Lower lobe of right lung (tissue), 2 donors: ENCODE measurements around the gene HES7. TPM values are rescaled to one million over a fixed set of nuclear protein-coding genes. Genes with fewer than 3 reads are reported as not detected.

Source experiments
- ATAC-seq, 2 donors: fragments of 200-7000 bp; cut with Tn5 transposase; one replicate each; pipeline ENCODE4 v1.9.1; 2020 to 2022; ENCODE audit warnings: mild to moderate bottlenecking in 2 of 2, moderate library complexity in 2 of 2
- DNase-seq: peaks from one replicate; pipeline ENCODE4 v3.0.0-alpha.2; 2020
- H3K27ac ChIP-seq: fragments of 200-600 bp; one replicate; pipeline ENCODE4 v1.8.0; 2022
- H3K27me3 ChIP-seq: fragments of 200-600 bp; one replicate; pipeline ENCODE4 v1.8.0; 2022; ENCODE audit warnings: low read depth
- H3K36me3 ChIP-seq: fragments of 200-600 bp; one replicate; pipeline ENCODE4 v1.8.0; 2022; ENCODE audit warnings: mild to moderate bottlenecking
- H3K4me1 ChIP-seq: fragments of 200-600 bp; one replicate; pipeline ENCODE4 v1.8.0; 2022
- H3K4me3 ChIP-seq: fragments of 200-600 bp; one replicate; pipeline ENCODE4 v1.8.0; 2022; ENCODE audit warnings: mild to moderate bottlenecking
- H3K9me3 ChIP-seq: fragments of 200-600 bp; one replicate; pipeline ENCODE4 v1.8.0; 2022
- CTCF ChIP-seq: fragments of 200-600 bp; IDR thresholded peaks from one replicate; pipeline ENCODE4 v1.8.0; 2022; ENCODE audit warnings: antibody characterized with exemption, mild to moderate bottlenecking
- intact Hi-C: fragments of 100-400 bp; cut with DNase I; formaldehyde crosslinking; loops from one replicate; pipeline ENCODE4 v1.11.0; 2022
- total RNA-seq: library from RNA; stranded (reverse); fragmentation: NEBNext Ultra II Directional; extraction: Animal tissue kit (Norgen Biotek cat#: 25700); gene quantifications from one replicate; pipeline ENCODE4 v1.2.1, GENCODE V29; 2021
- donor health status: DM: no; HTN: yes; CAD: no; lungs with severe emphysema.

The HES7 gene
- total RNA-seq, 1 donor from 2014 or later: 0.21 TPM

- Histone ChIP-seq H3K27me3 (peaks cover 23% of the 10 kb centered on the region), H3K4me1 (peaks cover 9% of the 10 kb centered on the region), H3K27ac (no peak overlapping the region), H3K36me3 (no peaks in the 10 kb centered on the region), H3K4me3 (no peak overlapping the region), H3K9me3 (no peaks in the 10 kb centered on the region)
- intact Hi-C loops: no loop called here
- DNase-seq (no peak), ATAC-seq (no peak)
- no peak for TF ChIP-seq CTCF
Observed at GRCh38 chr17:8105957-8106398, 17.9 kb downstream of the HES7 start.

- Histone ChIP-seq H3K4me3 (no peak overlapping the region), H3K9me3 (no peaks in the 10 kb centered on the region), H3K36me3 (no peaks in the 10 kb centered on the region), H3K27me3 (peaks cover 12% of the 10 kb centered on the region), H3K4me1 (peaks cover 3% of the 10 kb centered on the region), H3K27ac (no peak overlapping the region)
- intact Hi-C loops: no loop called here
- ATAC-seq (no peak), DNase-seq (no peak)
- TF ChIP-seq CTCF: no peak
Observed at GRCh38 chr17:8104911-8105310, 19.0 kb downstream of the HES7 start.

- intact Hi-C loops: no loop called here
- DNase-seq (no peak), ATAC-seq (peak; percentile 69 to 72)
- H3K27ac ChIP-seq: no peak overlapping the region
- H3K4me3 ChIP-seq: no peak overlapping the region
- no peaks in the 10 kb centered on the region for H3K9me3 ChIP-seq
- H3K36me3 ChIP-seq: no peaks in the 10 kb centered on the region
- H3K4me1 ChIP-seq: no peaks in the 10 kb centered on the region
- no peak for TF ChIP-seq CTCF
- H3K27me3 ChIP-seq: peaks cover 2% of the 10 kb centered on the region
Observed at GRCh38 chr17:8103549-8103948, 20.4 kb downstream of the HES7 start.

- no peak overlapping the region for H3K4me3 ChIP-seq
- H3K4me1 ChIP-seq: no peaks in the 10 kb centered on the region
- intact Hi-C loops: no loop called here
- TF ChIP-seq CTCF: no peak
- H3K27ac ChIP-seq: no peak overlapping the region
- H3K27me3 ChIP-seq: no peaks in the 10 kb centered on the region
- DNase-seq: no peak
- no peak for ATAC-seq
- H3K9me3 ChIP-seq: no peaks in the 10 kb centered on the region
- H3K36me3 ChIP-seq: no peaks in the 10 kb centered on the region
Observed at GRCh38 chr17:8101721-8102120, 22.2 kb downstream of the HES7 start.

GRCh38 chr17:8100763-8101162 is 23.1 kb downstream of the HES7 start:
- ATAC-seq: no peak
- H3K27me3 ChIP-seq: no peaks in the 10 kb centered on the region
- intact Hi-C loops: no loop called here

More at GRCh38 chr17:8100763-8101162, 23.1 kb downstream of the HES7 start:
- DNase-seq: no peak
- no peak for TF ChIP-seq CTCF
- Histone ChIP-seq H3K9me3 (no peaks in the 10 kb centered on the region), H3K27ac (no peak overlapping the region), H3K4me3 (no peak overlapping the region), H3K4me1 (no peaks in the 10 kb centered on the region), H3K36me3 (no peaks in the 10 kb centered on the region)
